K562 (cell line): Measurements from ENCODE around the gene DHDDS. TPM values are rescaled to one million over a fixed set of nuclear protein-coding genes. Genes with fewer than 3 reads are reported as not detected.

ENCODE experiments used
- ATF1 ChIP-seq, 2 experiments: fragments of 450-650 bp in 1 of 2; IDR thresholded peaks; 2 replicates each; pipeline ENCODE4 v1.6.1; 2016; ENCODE audit warnings: missing compliant biosample characterization in 1 of 2, missing genetic modification characterization in 1 of 2
- BHLHE40 ChIP-seq: IDR thresholded peaks from 2 replicates; pipeline ENCODE4 v1.6.1; 2011; ENCODE audit warnings: low read length, improper control_type of control experiment
- DIDO1 ChIP-seq: fragments of 450-650 bp; IDR thresholded peaks from 2 replicates; pipeline ENCODE4 v1.6.1; 2016; ENCODE audit warnings: low read depth, missing biosample characterization, missing genetic modification characterization
- FOXM1 ChIP-seq, 2 experiments: fragments of 450-650 bp in 1 of 2; sonication (generic) in 1 of 2; formaldehyde crosslinking in 1 of 2; IDR thresholded peaks; 2 replicates each; pipeline versions ENCODE4 v1.6.1 to v1.9.0; 2017 to 2022; ENCODE audit warnings: low read depth in 2 of 2, mild to moderate bottlenecking in 2 of 2, missing genetic modification reagents in 1 of 2, moderate library complexity in 1 of 2
- HDAC8 ChIP-seq: fragments of 450-650 bp; IDR thresholded peaks from 2 replicates; pipeline ENCODE4 v1.6.1; 2016; ENCODE audit warnings: mild to moderate bottlenecking, missing genetic modification characterization, moderate library complexity, missing compliant biosample characterization
- IRF1 ChIP-seq: sonication (generic); formaldehyde crosslinking; IDR thresholded peaks from 2 replicates; pipeline ENCODE4 v1.8.0; 2022; ENCODE audit warnings: missing genetic modification reagents, mild to moderate bottlenecking, borderline replicate concordance
- MAZ ChIP-seq, 2 experiments: fragments of 450-650 bp in 1 of 2; sonication (generic) in 1 of 2; formaldehyde crosslinking; IDR thresholded peaks in 1 of 2; conservative IDR thresholded peaks in 1 of 2; 2 replicates each; pipeline versions ENCODE4 v1.4.0 to v1.5.0; 2020; ENCODE audit warnings: mild to moderate bottlenecking in 1 of 2, missing genetic modification reagents in 1 of 2
- RNF2 ChIP-seq: sonication (generic); IDR thresholded peaks from 2 replicates; pipeline ENCODE4 v1.6.1; 2016
- SPI1 ChIP-seq: IDR thresholded peaks from 2 replicates; pipeline ENCODE4 v1.6.1; 2011; ENCODE audit warnings: low read depth, low read length, control low read depth, borderline replicate concordance
- THRAP3 ChIP-seq: fragments of 450-650 bp; IDR thresholded peaks from 2 replicates; pipeline ENCODE4 v1.6.1; 2016; ENCODE audit warnings: mild to moderate bottlenecking, inconsistent platforms, borderline replicate concordance
- XRCC4 ChIP-seq: IDR thresholded peaks from one replicate; pipeline ENCODE4 v1.6.1; 2011; ENCODE audit not compliant: insufficient read depth, insufficient read length; ENCODE audit errors: extremely low read depth
- ZBTB17 ChIP-seq: fragments of 450-650 bp; formaldehyde crosslinking; IDR thresholded peaks from 2 replicates; pipeline ENCODE4 v1.4.0; 2020; ENCODE audit warnings: mild to moderate bottlenecking
- ZNF175 ChIP-seq: fragments of 200-800 bp; sonication (Bioruptor generic); IDR thresholded peaks from 2 replicates; pipeline ENCODE4 v1.6.1; 2016; ENCODE audit warnings: low read depth, mild to moderate bottlenecking, missing genetic modification characterization, missing compliant biosample characterization
- ZNF316 ChIP-seq: fragments of 450-650 bp; IDR thresholded peaks from 2 replicates; pipeline ENCODE4 v1.6.1; 2016
- ZNF512 ChIP-seq: IDR thresholded peaks from 2 replicates; pipeline ENCODE4 v1.6.1; 2016; ENCODE audit warnings: missing genetic modification characterization, missing compliant biosample characterization
- polyA plus RNA-seq, 8 experiments: library from polyadenylated mRNA; depleted of rRNA in 4 of 8; stranded (reverse) in 5 of 8; unstranded in 3 of 8; fragments of >200 nt; fragmentation: Nextera tagmentation in 2 of 8; fragmentation: Illumina TruSeq in 1 of 8; extraction: Ambion mirVana in 2 of 8; extraction: Trizol in 1 of 8; gene quantifications; 2 replicates each; pipeline versions ENCODE4 v1.2.1 to v1.2.3, GENCODE V29; 2011 to 2014; ENCODE audit warnings: inconsistent platforms in 1 of 8, missing spikeins in 1 of 8
- total RNA-seq, 7 experiments: library from RNA; depleted of rRNA in 6 of 7; stranded (reverse); fragments of >200 nt in 6 of 7; fragmentation: Illumina TruSeq in 2 of 7; extraction: Trizol in 2 of 7; gene quantifications; 2 replicates each; pipeline versions ENCODE4 v1.2.1 to v1.2.3, GENCODE V29; 2011 to 2021; ENCODE audit warnings: low replicate concordance in 1 of 7
- TF ChIP-seq, protein P1 (sequence below): fragments of 250-450 bp; sonication (Bioruptor Pico); IDR thresholded peaks from 2 replicates; pipeline ENCODE4 v1.8.0; 2022; ENCODE audit warnings: inconsistent platforms, mild to moderate bottlenecking, moderate library complexity, borderline replicate concordance
- TF ChIP-seq, protein P2 (sequence below): sonication (generic); formaldehyde crosslinking; IDR thresholded peaks from 2 replicates; pipeline ENCODE4 v1.8.1; 2023; ENCODE audit warnings: mild to moderate bottlenecking, missing genetic modification reagents, moderate library complexity
- TF ChIP-seq, protein P3 (sequence below): fragments of 450-650 bp; formaldehyde crosslinking; IDR thresholded peaks from 2 replicates; pipeline ENCODE4 v1.4.0; 2022; ENCODE audit warnings: missing genetic modification characterization
- TF ChIP-seq, protein P4 (sequence below): fragments of 450-650 bp; IDR thresholded peaks from 2 replicates; pipeline ENCODE4 v1.6.1; 2016

DHDDS gene
- total and polyA plus RNA-seq, 9 of the 15 experiments (the other 6 are each of a cell fraction or from before 2014, with no cell fraction given): 33.3 to 55.0 (median 44.3) TPM

DNA sequence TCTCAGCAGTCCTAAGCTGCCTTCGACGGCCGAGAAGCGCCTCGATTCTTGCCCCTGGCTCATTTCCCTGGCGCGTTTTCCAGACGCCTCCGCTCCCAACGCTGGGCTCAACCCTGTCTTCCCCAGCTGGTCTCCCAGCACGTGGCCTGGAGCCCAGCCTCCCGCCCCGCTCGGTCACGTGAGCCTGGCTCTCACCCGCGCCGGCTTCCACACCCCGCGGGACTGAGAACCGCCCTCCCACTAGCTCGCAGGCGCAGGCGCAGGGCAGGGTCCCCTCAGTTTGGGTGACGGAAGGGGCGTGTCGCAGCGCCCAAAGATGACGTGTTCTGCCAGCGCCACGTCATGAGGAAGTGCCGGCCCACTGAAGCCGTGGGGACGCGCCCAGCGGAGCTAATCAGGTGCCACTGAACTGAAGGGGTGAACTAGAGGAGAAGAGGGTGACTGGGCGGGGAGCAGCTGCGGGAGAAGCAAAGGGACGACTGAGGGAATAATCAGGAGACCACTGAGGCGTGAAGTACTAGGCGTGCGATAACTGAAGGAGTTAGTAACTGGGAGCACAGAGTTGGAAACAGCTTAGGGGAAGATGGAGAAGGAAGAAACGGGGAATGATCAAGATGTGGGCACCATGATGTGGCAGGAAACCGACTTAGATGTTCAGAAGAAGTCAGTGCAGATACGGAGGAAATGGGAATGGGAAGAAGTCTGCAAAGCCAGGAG lies at the start of gene DHDDS (continued):
- TF ChIP-seq ZNF512 (tag): no peak
- TF ChIP-seq ZBTB17: peak; percentile 42; the same call in 1 of the 2 replicates
- 0 out of 2 replicates have a peak, but pooled peaks have one; percentile 50 for TF ChIP-seq ZNF316
- peak; percentile 98 for TF ChIP-seq MAZ (CRISPR knock-in tag; conservative IDR thresholded peaks at IDR 0.05 in 1 of 2, IDR thresholded peaks at IDR 0.05 in 1 of 2)
- peak; percentile 89; the same call in 1 of the 2 replicates for TF ChIP-seq THRAP3
- TF ChIP-seq SPI1: peak; percentile 94
- TF ChIP-seq ATF1 (CRISPR knock-in tag; IDR thresholded peaks at IDR 0.05): peak; percentile 98
- peak; percentile 100 for TF ChIP-seq ATF1 (tag; IDR thresholded peaks at IDR 0.05)
- TF ChIP-seq, protein P1, sequence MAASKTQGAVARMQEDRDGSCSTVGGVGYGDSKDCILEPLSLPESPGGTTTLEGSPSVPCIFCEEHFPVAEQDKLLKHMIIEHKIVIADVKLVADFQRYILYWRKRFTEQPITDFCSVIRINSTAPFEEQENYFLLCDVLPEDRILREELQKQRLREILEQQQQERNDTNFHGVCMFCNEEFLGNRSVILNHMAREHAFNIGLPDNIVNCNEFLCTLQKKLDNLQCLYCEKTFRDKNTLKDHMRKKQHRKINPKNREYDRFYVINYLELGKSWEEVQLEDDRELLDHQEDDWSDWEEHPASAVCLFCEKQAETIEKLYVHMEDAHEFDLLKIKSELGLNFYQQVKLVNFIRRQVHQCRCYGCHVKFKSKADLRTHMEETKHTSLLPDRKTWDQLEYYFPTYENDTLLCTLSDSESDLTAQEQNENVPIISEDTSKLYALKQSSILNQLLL (CRISPR knock-in tag): no peak
- TF ChIP-seq HDAC8 (tag): peak; percentile 80; the same call in 1 of the 2 replicates
- TF ChIP-seq XRCC4: no peak
- TF ChIP-seq, protein P2, sequence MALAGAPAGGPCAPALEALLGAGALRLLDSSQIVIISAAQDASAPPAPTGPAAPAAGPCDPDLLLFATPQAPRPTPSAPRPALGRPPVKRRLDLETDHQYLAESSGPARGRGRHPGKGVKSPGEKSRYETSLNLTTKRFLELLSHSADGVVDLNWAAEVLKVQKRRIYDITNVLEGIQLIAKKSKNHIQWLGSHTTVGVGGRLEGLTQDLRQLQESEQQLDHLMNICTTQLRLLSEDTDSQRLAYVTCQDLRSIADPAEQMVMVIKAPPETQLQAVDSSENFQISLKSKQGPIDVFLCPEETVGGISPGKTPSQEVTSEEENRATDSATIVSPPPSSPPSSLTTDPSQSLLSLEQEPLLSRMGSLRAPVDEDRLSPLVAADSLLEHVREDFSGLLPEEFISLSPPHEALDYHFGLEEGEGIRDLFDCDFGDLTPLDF (CRISPR knock-in tag): peak; percentile 92
- peak; percentile 73; the same call in 1 of the 2 replicates for TF ChIP-seq ZNF175 (CRISPR knock-in tag)
- TF ChIP-seq, protein P3, sequence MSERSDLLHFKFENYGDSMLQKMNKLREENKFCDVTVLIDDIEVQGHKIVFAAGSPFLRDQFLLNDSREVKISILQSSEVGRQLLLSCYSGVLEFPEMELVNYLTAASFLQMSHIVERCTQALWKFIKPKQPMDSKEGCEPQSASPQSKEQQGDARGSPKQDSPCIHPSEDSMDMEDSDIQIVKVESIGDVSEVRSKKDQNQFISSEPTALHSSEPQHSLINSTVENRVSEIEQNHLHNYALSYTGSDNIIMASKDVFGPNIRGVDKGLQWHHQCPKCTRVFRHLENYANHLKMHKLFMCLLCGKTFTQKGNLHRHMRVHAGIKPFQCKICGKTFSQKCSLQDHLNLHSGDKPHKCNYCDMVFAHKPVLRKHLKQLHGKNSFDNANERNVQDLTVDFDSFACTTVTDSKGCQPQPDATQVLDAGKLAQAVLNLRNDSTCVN (CRISPR knock-in tag): peak; percentile 96
- peak; percentile 97; the same call in 1 of the 2 replicates for TF ChIP-seq IRF1 (CRISPR knock-in tag)
- TF ChIP-seq DIDO1 (tag): peak; percentile 95
- peak; percentile 100 for TF ChIP-seq BHLHE40
- peak; percentile 94 for TF ChIP-seq RNF2
- no peak for TF ChIP-seq FOXM1 (IDR thresholded peaks at IDR 0.05; ENCODE audit: low read depth)
- TF ChIP-seq FOXM1 (CRISPR knock-in tag; IDR thresholded peaks at IDR 0.05; ENCODE audit: low read depth): peak; percentile 98
- TF ChIP-seq, protein P4, sequence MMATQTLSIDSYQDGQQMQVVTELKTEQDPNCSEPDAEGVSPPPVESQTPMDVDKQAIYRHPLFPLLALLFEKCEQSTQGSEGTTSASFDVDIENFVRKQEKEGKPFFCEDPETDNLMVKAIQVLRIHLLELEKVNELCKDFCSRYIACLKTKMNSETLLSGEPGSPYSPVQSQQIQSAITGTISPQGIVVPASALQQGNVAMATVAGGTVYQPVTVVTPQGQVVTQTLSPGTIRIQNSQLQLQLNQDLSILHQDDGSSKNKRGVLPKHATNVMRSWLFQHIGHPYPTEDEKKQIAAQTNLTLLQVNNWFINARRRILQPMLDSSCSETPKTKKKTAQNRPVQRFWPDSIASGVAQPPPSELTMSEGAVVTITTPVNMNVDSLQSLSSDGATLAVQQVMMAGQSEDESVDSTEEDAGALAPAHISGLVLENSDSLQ: peak; percentile 90
